Lung (tissue), 12 donors: ENCODE results near the gene P2RX6. TPM values are rescaled to one million over a fixed set of nuclear protein-coding genes. Genes with fewer than 3 reads are reported as not detected.

Experiments used
- ATAC-seq: fragments of 200-7000 bp; cut with Tn5 transposase; one replicate; pipeline ENCODE4 v1.9.1; 2020; ENCODE audit warnings: moderate number of reproducible peaks; ENCODE audit not compliant: insufficient read depth, low FRiP score
- DNase-seq, 3 donors: peaks; one replicate each; pipeline ENCODE4 v3.0.0-alpha.2; 2013 to 2017
- H3K27ac ChIP-seq, 2 donors: one replicate each; pipeline ENCODE4 v1.5.1; 2013; ENCODE audit warnings: mild to moderate bottlenecking in 2 of 2, moderate library complexity in 2 of 2, control low read depth in 1 of 2, inconsistent platforms in 1 of 2, low read depth in 1 of 2, low read length in 1 of 2
- H3K27me3 ChIP-seq, 3 donors: one replicate each; pipeline ENCODE4 v1.5.1; 2013; ENCODE audit warnings: low read length in 2 of 3; ENCODE audit not compliant: control insufficient read depth in 3 of 3, insufficient read depth in 3 of 3
- H3K36me3 ChIP-seq, 4 donors: one replicate each; pipeline ENCODE4 v1.5.1; 2013; ENCODE audit warnings: low read length in 4 of 4, mild to moderate bottlenecking in 1 of 4, moderate library complexity in 1 of 4; ENCODE audit not compliant: control insufficient read depth in 4 of 4, insufficient read depth in 4 of 4
- H3K4me1 ChIP-seq, 5 donors: one replicate each; pipeline ENCODE4 v1.5.1; 2013; ENCODE audit warnings: low read length in 5 of 5, mild to moderate bottlenecking in 2 of 5, moderate library complexity in 1 of 5; ENCODE audit not compliant: control insufficient read depth in 5 of 5, insufficient read depth in 5 of 5
- H3K4me3 ChIP-seq: one replicate; pipeline ENCODE4 v1.5.1; 2013; ENCODE audit warnings: mild to moderate bottlenecking, control low read depth, moderate library complexity
- H3K9ac ChIP-seq, 2 donors: one replicate each; pipeline ENCODE4 v1.5.1; 2013; ENCODE audit warnings: low read length in 2 of 2, control low read depth in 1 of 2; ENCODE audit not compliant: insufficient read depth in 1 of 2
- H3K9me3 ChIP-seq, 4 donors: one replicate each; pipeline ENCODE4 v1.5.1; 2013; ENCODE audit warnings: low read length in 3 of 4, mild to moderate bottlenecking in 1 of 4, moderate library complexity in 1 of 4; ENCODE audit not compliant: control insufficient read depth in 4 of 4, insufficient read depth in 3 of 4
- CTCF ChIP-seq: IDR thresholded peaks from 2 replicates; pipeline ENCODE4 v1.5.1; 2012; ENCODE audit warnings: mild to moderate bottlenecking; ENCODE audit errors: control extremely low read depth, extremely low read depth
- WGBS, 2 donors: extraction: QIAGEN DNeasy Blood & Tissue Kit; methylation state at CpG; one replicate each; pipeline ENCODE4 v1.1.7; 2013; 5-methylcytosine and 5-hydroxymethylcytosine counted together
- polyA plus RNA-seq, 2 donors: library from polyadenylated mRNA; stranded (reverse); fragments of 200-250 nt; gene quantifications; one replicate each; pipeline ENCODE4 v1.2.1, GENCODE V29; 2013
- total RNA-seq, 2 donors: library from RNA; depleted of rRNA in 1 of 2; stranded (reverse); fragments of >200 nt in 1 of 2; gene quantifications; one replicate each; pipeline ENCODE4 v1.2.1, GENCODE V29; 2014 to 2021
- donor health status: control.
- donor health status: control.
- donor health status: Bipolar disorder and iron deficiency.
- donor health status: healthy.
- donor health status: DM: yes; HTN: yes; CAD: no.

Gene P2RX6
- total and polyA plus RNA-seq, 4 donors = 0.21 to 2.2 (median 0.93) TPM

GRCh38 chr22:21064917-21065864 lies 50.2 kb downstream of the P2RX6 start:
- Histone ChIP-seq H3K4me1 (no peaks in the 10 kb centered on the region), H3K27me3 (peaks cover 0 to 4% (median 3%) of the 10 kb centered on the region in 3 donors), H3K4me3 (no peak overlapping the region), H3K9ac (no peak overlapping the region), H3K36me3 (no peaks in the 10 kb centered on the region), H3K9me3 (no peaks in the 10 kb centered on the region), H3K27ac (no peak overlapping the region)
- TF ChIP-seq CTCF = no peak
- ATAC-seq (no peak), DNase-seq (no peak)
- WGBS, 2 donors = 62 to 74% methylated on average over 13 of the region's 13 CpGs

- 87 to 93% methylated on average over 28 of the region's 28 CpGs for WGBS, 2 donors
- Histone ChIP-seq H3K27ac (no peak overlapping the region), H3K4me1 (no peaks in the 10 kb centered on the region), H3K4me3 (no peak overlapping the region), H3K36me3 (no peaks in the 10 kb centered on the region), H3K27me3 (peaks cover 0 to 4% (median 3%) of the 10 kb centered on the region in 3 donors), H3K9ac (no peak overlapping the region), H3K9me3 (no peaks in the 10 kb centered on the region)
- DNase-seq (no peak), ATAC-seq (no peak)
- no peak for TF ChIP-seq CTCF
These were observed 52.3 kb downstream of the P2RX6 start for GRCh38 chr22:21067075-21067900.

- H3K4me1 ChIP-seq = no peaks in the 10 kb centered on the region
- no peak overlapping the region for H3K4me3 ChIP-seq
- TF ChIP-seq CTCF = no peak
- no peak for ATAC-seq
- H3K9me3 ChIP-seq = no peaks in the 10 kb centered on the region
- DNase-seq = no peak
- H3K36me3 ChIP-seq = no peaks in the 10 kb centered on the region
- WGBS, 2 donors = 91 to 92% methylated on average over 12 of the region's 12 CpGs
- peaks cover 0 to 4% (median 3%) of the 10 kb centered on the region in 3 donors for H3K27me3 ChIP-seq
- no peak overlapping the region for H3K9ac ChIP-seq
- no peak overlapping the region for H3K27ac ChIP-seq
These were observed 53.1 kb downstream of the P2RX6 start for GRCh38 chr22:21067901-21068680.
